Stimulated activated memory B cell treated with anti-CD40 and anti-IgM and Interleukin-4, amounts not matched to agents 10 μg/mL and 1 μg/mL and 100 μg/mL, for 72 hours (primary cell): ENCODE data around the gene FBN3.

Experiments
- ATAC-seq: fragments of 150-1000 bp; cut with Tn5 transposase; 2 replicates; pipeline ENCODE4 v1.10.0; 2021
- H3K27ac Mint-ChIP-seq: one replicate; pipeline ENCODE4 v1.8.0; 2022; ENCODE audit warnings: mild to moderate bottlenecking, mixed read lengths
- H3K27me3 Mint-ChIP-seq: one replicate; pipeline ENCODE4 v1.8.0; 2022; ENCODE audit warnings: mixed read lengths
- H3K36me3 Mint-ChIP-seq: one replicate; pipeline ENCODE4 v1.8.0; 2022; ENCODE audit warnings: mixed read lengths
- H3K4me1 Mint-ChIP-seq: one replicate; pipeline ENCODE4 v1.8.0; 2022; ENCODE audit warnings: mixed read lengths
- H3K4me3 Mint-ChIP-seq: one replicate; pipeline ENCODE4 v1.8.0; 2022; ENCODE audit warnings: mild to moderate bottlenecking, moderate library complexity, mixed read lengths
- H3K9me3 Mint-ChIP-seq: one replicate; pipeline ENCODE4 v1.8.0; 2022; ENCODE audit warnings: mixed read lengths

FBN3 gene

GRCh38 chr19:8094336-8094735 lies 55.1 kb downstream of the FBN3 start:
- H3K4me3 Mint-ChIP-seq: no peak overlapping the region
- no peak overlapping the region for H3K27ac Mint-ChIP-seq
- H3K27me3 Mint-ChIP-seq: no peaks in the 10 kb centered on the region

GRCh38 chr19:8093740-8094139 lies 55.7 kb downstream of the FBN3 start:
- peaks cover 6% of the 10 kb centered on the region for H3K36me3 Mint-ChIP-seq
- H3K4me1 Mint-ChIP-seq: no peaks in the 10 kb centered on the region
- no peaks in the 10 kb centered on the region for H3K27me3 Mint-ChIP-seq
- peaks cover 28% of the 10 kb centered on the region for H3K9me3 Mint-ChIP-seq
- ATAC-seq: no peak
- H3K27ac Mint-ChIP-seq: no peak overlapping the region
- H3K4me3 Mint-ChIP-seq: no peak overlapping the region

More at GRCh38 chr19:8094336-8094735, 55.1 kb downstream of the FBN3 start:
- Mint-ChIP-seq H3K9me3 (peaks cover 32% of the 10 kb centered on the region), H3K4me1 (no peaks in the 10 kb centered on the region), H3K36me3 (peaks cover 6% of the 10 kb centered on the region)
- ATAC-seq: no peak

- Mint-ChIP-seq H3K36me3 (no peaks in the 10 kb centered on the region), H3K27me3 (peaks cover under 1% of the 10 kb centered on the region), H3K9me3 (peaks cover 15% of the 10 kb centered on the region), H3K4me1 (no peaks in the 10 kb centered on the region), H3K27ac (no peak overlapping the region), H3K4me3 (no peak overlapping the region)
- no peak for ATAC-seq
Measured at GRCh38 chr19:8090950-8091349, 58.4 kb downstream of the FBN3 start.

GRCh38 chr19:8089664-8090601 lies 59.5 kb downstream of the FBN3 start:
- no peak overlapping the region for H3K27ac Mint-ChIP-seq
- H3K4me1 Mint-ChIP-seq: no peaks in the 10 kb centered on the region
- H3K27me3 Mint-ChIP-seq: peaks cover 11% of the 10 kb centered on the region
- H3K9me3 Mint-ChIP-seq: peaks cover 14% of the 10 kb centered on the region
- H3K4me3 Mint-ChIP-seq: no peak overlapping the region
- ATAC-seq: no peak
- H3K36me3 Mint-ChIP-seq: no peaks in the 10 kb centered on the region

- H3K9me3 Mint-ChIP-seq: peaks cover 8% of the 10 kb centered on the region
- no peak overlapping the region for H3K27ac Mint-ChIP-seq
- no peaks in the 10 kb centered on the region for H3K36me3 Mint-ChIP-seq
- H3K4me3 Mint-ChIP-seq: no peak overlapping the region
- no peak for ATAC-seq
- H3K4me1 Mint-ChIP-seq: no peaks in the 10 kb centered on the region
- peaks cover 17% of the 10 kb centered on the region for H3K27me3 Mint-ChIP-seq
Measured at GRCh38 chr19:8088752-8089663, 60.4 kb downstream of the FBN3 start.

GRCh38 chr19:8087876-8088275 lies 61.5 kb downstream of the FBN3 start:
- no peaks in the 10 kb centered on the region for H3K4me1 Mint-ChIP-seq
- peaks cover 29% of the 10 kb centered on the region for H3K27me3 Mint-ChIP-seq
- no peak overlapping the region for H3K27ac Mint-ChIP-seq
- H3K9me3 Mint-ChIP-seq: peaks cover 5% of the 10 kb centered on the region
- no peaks in the 10 kb centered on the region for H3K36me3 Mint-ChIP-seq
- H3K4me3 Mint-ChIP-seq: no peak overlapping the region
- no peak for ATAC-seq

- peaks cover 39% of the 10 kb centered on the region for H3K27me3 Mint-ChIP-seq
- no peak overlapping the region for H3K27ac Mint-ChIP-seq
- H3K4me3 Mint-ChIP-seq: no peak overlapping the region
- H3K36me3 Mint-ChIP-seq: no peaks in the 10 kb centered on the region
- peaks cover 10% of the 10 kb centered on the region for H3K9me3 Mint-ChIP-seq
- no peaks in the 10 kb centered on the region for H3K4me1 Mint-ChIP-seq
- no peak for ATAC-seq
Measured at GRCh38 chr19:8086849-8087248, 62.5 kb downstream of the FBN3 start.

- Mint-ChIP-seq H3K36me3 (no peaks in the 10 kb centered on the region), H3K27me3 (peaks cover 41% of the 10 kb centered on the region), H3K4me3 (no peak overlapping the region), H3K27ac (no peak overlapping the region), H3K9me3 (peaks cover 10% of the 10 kb centered on the region), H3K4me1 (no peaks in the 10 kb centered on the region)
- no peak for ATAC-seq
Measured at GRCh38 chr19:8085598-8086408, 63.6 kb downstream of the FBN3 start.

GRCh38 chr19:8084152-8084551 lies 65.2 kb downstream of the FBN3 start:
- no peak overlapping the region for H3K4me3 Mint-ChIP-seq
- H3K27ac Mint-ChIP-seq: no peak overlapping the region
- ATAC-seq: no peak
- H3K4me1 Mint-ChIP-seq: no peaks in the 10 kb centered on the region
- H3K27me3 Mint-ChIP-seq: peaks cover 41% of the 10 kb centered on the region
- no peaks in the 10 kb centered on the region for H3K36me3 Mint-ChIP-seq
- H3K9me3 Mint-ChIP-seq: peaks cover 5% of the 10 kb centered on the region

GRCh38 chr19:8083141-8083540 lies 66.3 kb downstream of the FBN3 start:
- Mint-ChIP-seq H3K9me3 (peaks cover 5% of the 10 kb centered on the region), H3K27ac (no peak overlapping the region), H3K4me1 (no peaks in the 10 kb centered on the region), H3K27me3 (peaks cover 41% of the 10 kb centered on the region), H3K4me3 (no peak overlapping the region), H3K36me3 (no peaks in the 10 kb centered on the region)
- no peak for ATAC-seq

- Mint-ChIP-seq H3K4me1 (no peaks in the 10 kb centered on the region), H3K36me3 (no peaks in the 10 kb centered on the region), H3K27ac (no peak overlapping the region), H3K27me3 (peaks cover 41% of the 10 kb centered on the region), H3K9me3 (peaks cover 5% of the 10 kb centered on the region), H3K4me3 (no peak overlapping the region)
- ATAC-seq: no peak
Measured at GRCh38 chr19:8081569-8082550, 67.5 kb downstream of the FBN3 start.

- Mint-ChIP-seq H3K27ac (no peak overlapping the region), H3K36me3 (no peaks in the 10 kb centered on the region), H3K4me3 (no peak overlapping the region), H3K9me3 (peaks cover 5% of the 10 kb centered on the region), H3K27me3 (peaks cover 43% of the 10 kb centered on the region), H3K4me1 (no peaks in the 10 kb centered on the region)
- no peak for ATAC-seq
Measured at GRCh38 chr19:8080832-8081231, 68.6 kb downstream of the FBN3 start.

- Mint-ChIP-seq H3K36me3 (no peaks in the 10 kb centered on the region), H3K27ac (no peak overlapping the region), H3K4me3 (no peak overlapping the region), H3K4me1 (no peaks in the 10 kb centered on the region), H3K27me3 (peaks cover 38% of the 10 kb centered on the region), H3K9me3 (peaks cover 5% of the 10 kb centered on the region)
- no peak for ATAC-seq
Measured at GRCh38 chr19:8079988-8080387, 69.4 kb downstream of the FBN3 start.
